ENCODE data around the gene DBH.
"Not testable (repeated sequence)": the region's sequence is repeated elsewhere in the genome, so short reads cannot be mapped to it uniquely, and the experiment has no call there.

DBH gene

DNA sequence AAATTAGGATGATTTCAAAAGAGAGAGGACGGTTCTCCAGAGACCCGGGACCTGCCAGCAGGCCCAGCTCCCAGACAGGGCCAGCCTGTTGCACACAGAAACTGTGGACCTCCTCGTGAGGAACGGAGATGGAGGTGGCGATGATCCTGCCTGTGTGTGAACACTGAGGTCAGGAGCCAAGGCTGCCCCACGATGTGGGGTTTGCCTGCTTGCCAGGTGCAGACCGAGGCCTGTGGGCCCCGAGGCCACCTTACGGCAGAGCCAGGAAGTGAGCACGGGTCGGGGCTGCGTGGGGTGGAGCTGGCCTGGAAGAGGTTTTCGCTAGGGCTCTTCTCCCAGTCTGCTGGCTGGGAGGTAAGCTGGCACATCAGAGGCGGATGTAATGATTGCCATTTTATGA, 31.3 kb upstream of the DBH start:
- DNase-seq: no peak

DNA sequence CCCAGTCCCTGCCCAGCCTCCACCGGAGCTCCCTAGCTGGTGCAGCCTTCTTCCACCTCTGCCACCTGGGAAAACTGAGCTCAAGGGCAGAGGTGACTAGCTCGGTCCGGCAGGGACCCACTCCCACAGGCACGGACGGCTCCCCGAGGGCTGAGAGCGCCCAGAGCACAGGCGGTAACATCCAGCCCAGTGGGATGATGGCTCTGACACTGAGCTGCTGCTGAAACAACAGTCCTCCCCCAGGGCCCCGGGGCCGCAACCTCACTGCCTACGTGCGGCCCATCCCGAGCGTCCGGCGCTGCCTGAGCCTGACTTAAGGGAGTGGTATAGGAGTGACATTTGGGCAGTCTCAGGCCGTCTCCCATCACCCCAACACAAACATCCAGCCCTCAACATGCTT, 30.7 kb upstream of the DBH start:
- no peak for DNase-seq

DNA sequence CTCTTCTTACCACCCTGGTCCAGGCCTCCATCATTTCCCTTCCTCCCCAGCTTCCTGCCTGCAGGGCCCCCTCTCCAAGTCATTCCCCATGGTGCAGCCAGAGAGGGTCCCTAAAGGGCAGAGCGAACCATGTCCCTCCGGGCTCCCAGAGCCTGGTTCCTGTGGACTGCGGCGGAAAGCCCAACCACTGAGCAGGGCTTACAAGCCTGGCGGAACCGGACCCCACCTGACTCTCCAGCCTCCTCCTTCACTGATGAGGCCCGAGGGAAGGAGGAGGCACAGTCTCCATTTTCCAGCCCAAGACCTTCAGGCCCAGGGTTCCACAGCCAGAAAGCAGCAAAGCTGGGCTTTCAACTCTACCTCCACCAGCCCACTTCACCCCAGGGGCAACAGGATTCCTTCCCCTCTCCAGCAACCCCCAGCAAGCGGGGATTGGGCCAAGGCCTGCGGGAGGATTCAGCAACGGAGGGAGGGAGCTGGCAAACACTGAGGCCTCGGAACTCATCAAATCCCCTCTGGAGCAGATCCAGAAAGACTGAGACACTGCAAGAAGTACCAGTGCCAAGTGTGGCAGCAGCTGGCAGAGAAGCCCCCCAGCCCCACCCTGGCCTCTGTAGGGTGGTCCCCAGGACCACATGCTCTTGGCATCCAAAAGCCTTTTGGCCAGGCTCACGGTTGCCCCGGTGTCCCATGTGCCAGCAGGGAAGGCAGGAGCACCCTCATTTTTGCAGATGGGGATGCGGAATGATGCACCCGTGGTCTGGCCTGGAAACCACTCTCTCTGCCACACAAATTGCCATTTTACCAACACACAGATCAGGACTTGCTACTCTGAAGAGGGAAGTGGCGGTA, 30.1 kb upstream of the DBH start:
- no peak for DNase-seq

DNA sequence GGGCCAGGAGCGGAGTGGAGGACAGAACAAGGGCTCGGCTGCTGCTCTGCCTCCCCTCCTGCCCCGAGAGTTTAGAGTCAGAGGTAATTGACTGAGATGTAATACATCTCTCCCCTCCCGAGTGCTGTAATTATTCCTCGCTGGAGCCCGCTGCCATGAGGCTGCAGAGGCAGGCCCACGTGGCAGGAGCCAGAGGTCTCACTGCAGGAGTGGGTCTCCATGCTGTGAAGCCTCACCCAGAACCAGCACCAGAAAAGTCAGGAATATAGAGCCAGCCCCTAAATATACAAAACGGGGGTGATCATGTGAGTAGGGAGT, 29.5 kb upstream of the DBH start:
- DNase-seq: no peak

GRCh38 chr9:133607381-133607780, 28.8 kb upstream of the DBH start:
- no peak for DNase-seq

- no peak for DNase-seq
Measured at GRCh38 chr9:133607976-133608375, 28.2 kb upstream of the DBH start.

- DNase-seq: no peak
Measured at GRCh38 chr9:133608382-133608781, 27.8 kb upstream of the DBH start.

DNA sequence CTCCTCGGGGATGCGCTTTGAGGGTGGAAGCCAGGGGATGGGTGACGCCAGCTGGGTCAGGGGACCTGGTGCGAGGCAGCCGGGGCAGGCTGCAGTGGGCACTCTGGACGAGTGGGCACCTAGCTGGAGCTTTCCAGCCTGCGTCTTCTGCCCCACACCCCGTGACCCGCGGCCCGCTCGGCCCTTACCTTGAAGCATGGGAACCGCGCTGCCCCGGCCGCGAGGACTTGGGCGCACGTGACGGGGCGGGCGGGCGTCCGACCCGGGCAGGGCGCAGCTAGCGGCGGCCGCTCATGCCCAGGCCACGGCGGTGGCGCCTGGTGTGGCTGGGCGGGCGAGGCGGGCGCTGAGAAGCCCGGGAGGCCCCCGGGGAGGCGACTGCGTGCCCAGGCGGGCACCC, 27.3 kb upstream of the DBH start:
- no peak for DNase-seq

GRCh38 chr9:133609311-133610098, 26.7 kb upstream of the DBH start, which contains the start of gene FAM163B:
Gene FAM163B, minus strand, starts transcription at chr9:133609389. Its CDS starts 29,166 bp downstream, at chr9:133580223.
- no peak for DNase-seq

- no peak for DNase-seq
Measured at GRCh38 chr9:133610845-133611244, 25.3 kb upstream of the DBH start.

DNA sequence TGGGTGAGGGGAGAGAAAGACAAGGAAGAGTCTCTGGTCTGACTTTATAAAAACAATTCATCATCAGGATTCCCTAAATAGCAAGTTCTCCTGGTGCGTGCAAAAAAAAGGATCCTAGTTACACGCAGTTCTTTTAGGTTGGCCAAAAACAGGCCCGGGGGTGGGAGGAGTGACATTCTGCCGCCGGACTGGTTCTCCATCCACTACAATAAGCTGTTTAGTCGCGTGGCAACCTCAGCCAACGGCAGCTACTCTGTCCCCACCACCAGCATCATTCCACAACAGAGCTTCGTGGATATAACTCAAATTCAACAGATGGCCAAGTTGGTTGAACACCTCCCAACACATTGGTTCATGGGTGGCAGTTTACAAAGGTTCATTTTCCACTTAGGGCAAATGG, 24.1 kb upstream of the DBH start:
- no peak for DNase-seq

DNA sequence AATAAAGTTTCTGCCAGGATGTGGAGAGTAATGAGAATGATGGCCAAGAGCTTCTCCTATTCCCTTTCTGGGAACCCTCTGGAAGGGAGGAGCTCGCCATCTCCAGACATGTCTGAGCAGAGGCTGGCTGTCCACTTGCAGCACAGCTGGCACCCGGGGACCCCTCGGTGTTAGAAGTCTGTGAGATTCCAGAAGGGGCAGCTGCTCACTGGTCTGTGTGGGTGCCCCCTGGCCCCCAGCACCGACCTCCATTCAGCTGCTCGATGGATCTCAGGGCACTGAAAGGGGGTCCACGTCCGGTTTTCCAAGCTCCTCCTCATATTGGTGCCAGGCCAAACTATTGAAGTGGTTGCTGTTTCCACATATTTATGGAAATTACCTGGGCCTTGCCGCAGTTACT, 23.3 kb upstream of the DBH start:
- no peak for DNase-seq

DNA sequence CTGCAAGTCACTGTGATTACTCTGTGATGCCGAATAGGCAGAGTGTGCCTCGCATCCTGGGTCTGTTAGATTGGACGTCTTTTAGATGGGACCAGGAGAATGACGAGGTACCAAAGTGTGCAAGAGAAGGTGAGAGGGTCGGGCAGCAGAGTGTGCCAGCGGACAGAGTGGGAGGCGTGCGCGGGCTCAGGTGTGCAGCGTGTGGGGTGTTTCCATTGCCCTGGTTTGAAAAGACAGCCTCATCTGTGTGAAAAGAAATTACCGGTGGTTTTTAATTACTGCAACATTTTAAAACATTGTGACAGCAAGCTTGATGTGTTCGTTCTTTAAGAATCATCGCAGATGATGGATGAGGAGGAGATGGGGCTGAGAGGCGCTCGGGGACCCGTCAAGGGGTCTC, 22.7 kb upstream of the DBH start:
- DNase-seq: no peak

DNA sequence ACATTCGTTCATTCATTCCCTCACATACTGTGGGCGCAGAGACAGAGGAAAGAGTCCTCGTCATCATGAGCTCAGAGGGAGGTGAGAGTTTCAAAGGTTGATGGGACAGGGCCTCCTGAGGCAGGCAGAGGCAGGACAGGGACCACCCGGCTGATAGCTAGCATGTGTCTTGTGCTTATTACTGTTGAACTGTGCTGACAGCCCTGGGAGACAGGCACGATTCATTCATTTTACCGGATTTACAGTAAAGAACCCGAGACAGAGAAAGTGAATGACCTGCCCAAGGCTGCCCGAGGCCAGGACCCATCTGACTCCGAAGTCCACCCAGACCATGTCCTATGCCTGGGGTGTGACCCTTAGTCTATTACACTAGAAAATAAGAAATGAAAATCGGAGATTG, 22.1 kb upstream of the DBH start:
- DNase-seq: no peak

DNA sequence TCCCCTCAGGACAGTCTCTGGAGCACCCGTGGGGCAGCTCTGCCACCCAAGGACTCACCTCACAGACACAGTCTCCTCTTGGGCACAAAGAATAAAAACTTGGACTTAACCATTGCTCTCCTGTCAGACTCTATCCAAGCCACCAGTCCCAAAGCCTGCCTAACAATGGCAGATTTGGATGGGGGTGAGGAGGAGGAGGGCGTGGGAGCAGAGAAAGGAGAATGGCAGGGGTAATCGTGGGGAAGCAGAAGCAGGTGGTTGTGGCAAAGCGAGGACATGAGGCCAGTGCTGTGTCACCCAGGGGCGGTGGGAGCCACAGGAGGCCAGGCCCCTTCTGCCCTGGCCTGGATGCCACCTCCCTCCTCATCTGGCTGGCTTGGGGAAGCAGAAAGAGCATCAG, 21.5 kb upstream of the DBH start:
- DNase-seq: no peak

DNA sequence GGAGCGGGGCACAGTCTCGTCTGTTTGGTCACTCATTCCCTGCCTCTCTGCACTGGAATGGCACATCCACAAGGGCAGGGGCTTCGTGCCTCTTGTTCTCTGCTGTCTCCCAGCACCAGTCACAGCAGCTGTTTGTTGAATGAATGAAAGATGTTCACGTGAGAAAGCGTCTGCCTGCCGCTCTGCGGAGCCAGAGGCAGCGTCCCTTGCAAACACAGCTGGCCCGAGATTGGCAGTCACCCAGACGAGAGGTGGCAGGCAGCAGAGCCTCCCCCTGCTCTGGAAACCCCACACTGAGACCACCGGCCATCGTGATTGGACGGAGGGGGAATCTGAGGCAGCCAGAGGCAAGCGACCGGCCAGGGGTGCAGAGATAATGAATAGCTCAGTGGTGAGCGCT, 21.0 kb upstream of the DBH start:
- DNase-seq: no peak

DNA sequence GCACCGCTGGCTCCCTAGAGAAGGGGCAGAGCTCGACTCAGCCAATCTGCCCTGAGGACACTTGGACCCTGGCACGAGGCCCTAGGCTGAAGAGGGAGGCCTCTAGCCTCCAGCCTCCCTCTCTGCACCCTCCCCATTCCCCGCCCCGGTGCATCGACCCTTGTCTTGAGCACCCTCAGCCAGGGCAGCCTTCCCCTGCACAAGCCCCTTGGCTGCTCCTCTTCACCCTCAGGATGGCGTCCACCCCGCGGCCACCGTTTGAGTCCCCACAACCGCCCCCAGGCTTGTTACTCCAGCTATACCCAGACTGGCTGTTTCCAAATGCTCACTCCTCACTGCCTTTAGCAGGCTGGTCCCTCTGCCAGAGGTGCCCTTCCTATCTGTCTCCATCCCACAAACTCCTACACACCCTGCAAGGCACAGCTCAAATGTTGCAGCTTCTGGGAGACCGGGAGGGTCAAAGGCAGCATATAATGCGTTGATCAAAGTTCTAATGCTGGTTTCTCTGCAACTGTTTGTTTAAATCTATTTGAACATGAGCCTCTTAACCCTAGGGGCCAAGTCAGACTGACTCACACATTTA, 20.5 kb upstream of the DBH start:
- no peak for DNase-seq

GRCh38 chr9:133616643-133617405, 19.3 kb upstream of the DBH start:
- no peak for DNase-seq

DNA sequence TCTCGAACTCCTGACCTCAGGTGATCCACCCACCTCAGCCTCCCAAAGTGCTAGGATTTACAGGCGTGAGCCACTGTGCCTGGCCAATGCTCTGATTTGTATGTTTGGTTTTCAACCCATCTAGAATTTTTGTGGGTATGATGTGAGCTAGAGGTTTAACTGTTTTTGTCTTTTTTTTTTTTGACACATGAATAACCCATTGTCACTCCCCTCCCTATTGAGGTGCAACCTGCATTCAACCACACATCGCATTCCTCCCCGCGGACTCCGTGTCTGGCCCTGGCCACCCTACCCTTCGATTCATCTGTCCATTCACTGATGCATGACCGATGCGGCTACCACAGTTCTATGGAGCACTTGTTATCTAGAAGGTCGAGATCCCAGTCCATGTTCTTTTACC, 17.4 kb upstream of the DBH start:
- DNase-seq: no peak

DNA sequence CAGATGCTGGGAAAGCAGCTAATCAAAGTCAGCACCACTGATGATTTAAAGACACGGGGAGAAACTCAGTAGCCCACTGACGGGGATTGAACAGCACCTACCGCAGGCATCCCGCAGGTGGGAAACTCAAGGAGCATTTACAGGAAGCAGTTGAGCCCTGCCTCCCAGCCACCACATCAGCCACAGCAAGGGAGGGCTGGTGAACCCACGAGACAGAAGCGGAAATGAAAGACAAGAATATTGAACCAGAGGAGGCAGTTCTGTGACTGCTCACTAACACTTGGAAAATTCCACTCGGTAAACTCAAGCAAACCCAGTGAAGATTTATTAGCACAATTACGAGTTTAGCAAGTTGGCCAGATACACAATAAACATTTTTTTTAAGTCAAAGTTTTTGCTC, 16.4 kb upstream of the DBH start:
- no peak for DNase-seq

GRCh38 chr9:133621725-133622267, 14.4 kb upstream of the DBH start:
- no peak for DNase-seq

GRCh38 chr9:133622555-133622954, 13.6 kb upstream of the DBH start:
- no peak for DNase-seq

- DNase-seq: not testable (repeated sequence)
Measured at GRCh38 chr9:133626008-133626407, 10.2 kb upstream of the DBH start.
